Subcutaneous abdominal adipose tissue (tissue), 5 donors: ENCODE data around the gene SNAI1.
"Not testable (repeated sequence)": the region's sequence is repeated elsewhere in the genome, so short reads cannot be mapped to it uniquely, and the experiment has no call there.

Experiments used
- H3K27ac ChIP-seq: one replicate; pipeline ENCODE4 v1.7.0; 2013; ENCODE audit warnings: low read depth, mild to moderate bottlenecking, inconsistent platforms, low read length, moderate library complexity
- H3K27me3 ChIP-seq, 5 donors: one replicate each; pipeline ENCODE4 v1.7.0; 2013; ENCODE audit warnings: low read length in 5 of 5, inconsistent platforms in 1 of 5; ENCODE audit not compliant: control insufficient read depth in 5 of 5, insufficient read depth in 4 of 5
- H3K36me3 ChIP-seq, 5 donors: one replicate each; pipeline ENCODE4 v1.7.0; 2013; ENCODE audit warnings: low read length in 5 of 5; ENCODE audit not compliant: control insufficient read depth in 5 of 5, insufficient read depth in 5 of 5
- H3K4me1 ChIP-seq, 5 donors: one replicate each; pipeline ENCODE4 v1.7.0; 2013; ENCODE audit warnings: low read length in 5 of 5, mild to moderate bottlenecking in 3 of 5, moderate library complexity in 1 of 5; ENCODE audit not compliant: control insufficient read depth in 5 of 5, insufficient read depth in 5 of 5
- H3K4me3 ChIP-seq, 5 donors: one replicate each; pipeline ENCODE4 v1.7.0; 2013; ENCODE audit warnings: low read length in 5 of 5, low read depth in 1 of 5
- H3K9ac ChIP-seq, 5 donors: one replicate each; pipeline ENCODE4 v1.7.0; 2013; ENCODE audit warnings: low read length in 5 of 5, mild to moderate bottlenecking in 4 of 5, moderate library complexity in 3 of 5
- H3K9me3 ChIP-seq, 5 donors: one replicate each; pipeline ENCODE4 v1.7.0; 2013; ENCODE audit warnings: low read length in 5 of 5; ENCODE audit not compliant: control insufficient read depth in 5 of 5
- donor health status: healthy.
- donor health status: healthy.
- donor health status: healthy.
- donor health status: healthy.
- donor health status: healthy.

Gene SNAI1

GRCh38 chr20:49945306-49945700 lies 37.5 kb upstream of the SNAI1 start:
- Histone ChIP-seq H3K9me3 (no peaks in the 10 kb centered on the region), H3K9ac (no peak overlapping the region), H3K36me3 (peaks cover 21 to 77% (median 60%) of the 10 kb centered on the region in 5 donors), H3K27ac (no peak overlapping the region), H3K27me3 (no peaks in the 10 kb centered on the region), H3K4me3 (no peak overlapping the region), H3K4me1 (peaks cover 0 to 9% (median 0%) of the 10 kb centered on the region in 5 donors)

GRCh38 chr20:49945701-49946477 lies 36.9 kb upstream of the SNAI1 start:
- peaks cover 0 to 8% (median 0%) of the 10 kb centered on the region in 5 donors for H3K4me1 ChIP-seq
- H3K9me3 ChIP-seq = no peaks in the 10 kb centered on the region
- H3K4me3 ChIP-seq = no peak overlapping the region
- peaks cover 23 to 81% (median 66%) of the 10 kb centered on the region in 5 donors for H3K36me3 ChIP-seq
- no peaks in the 10 kb centered on the region for H3K27me3 ChIP-seq
- no peak overlapping the region for H3K9ac ChIP-seq
- H3K27ac ChIP-seq = no peak overlapping the region

- Histone ChIP-seq H3K4me3 (no peak overlapping the region), H3K9ac (no peak overlapping the region), H3K4me1 (peaks cover 0 to 3% (median 0%) of the 10 kb centered on the region in 5 donors), H3K27ac (no peak overlapping the region), H3K27me3 (no peaks in the 10 kb centered on the region), H3K36me3 (peaks cover 31 to 82% (median 72%) of the 10 kb centered on the region in 5 donors), H3K9me3 (no peaks in the 10 kb centered on the region)
Observed at GRCh38 chr20:49948178-49948577, 34.6 kb upstream of the SNAI1 start.

- no peak overlapping the region for H3K27ac ChIP-seq
- no peaks in the 10 kb centered on the region for H3K27me3 ChIP-seq
- H3K36me3 ChIP-seq = peaks cover 36 to 88% (median 78%) of the 10 kb centered on the region in 5 donors
Observed at GRCh38 chr20:49948809-49949507, 33.8 kb upstream of the SNAI1 start.

GRCh38 chr20:49951151-49951550 lies 31.6 kb upstream of the SNAI1 start:
- Histone ChIP-seq H3K36me3 (peaks cover 30 to 91% (median 80%) of the 10 kb centered on the region in 5 donors), H3K4me3 (no peak overlapping the region), H3K4me1 (no peaks in the 10 kb centered on the region), H3K9ac (no peak overlapping the region), H3K9me3 (no peaks in the 10 kb centered on the region), H3K27me3 (no peaks in the 10 kb centered on the region), H3K27ac (no peak overlapping the region)

More at GRCh38 chr20:49948809-49949507, 33.8 kb upstream of the SNAI1 start:
- Histone ChIP-seq H3K4me3 (no peak overlapping the region), H3K4me1 (peaks cover 0 to 3% (median 0%) of the 10 kb centered on the region in 5 donors), H3K9me3 (no peaks in the 10 kb centered on the region), H3K9ac (no peak overlapping the region)

GRCh38 chr20:49955167-49955566 lies 27.6 kb upstream of the SNAI1 start:
- Histone ChIP-seq H3K9me3 (no peaks in the 10 kb centered on the region), H3K9ac (no peak overlapping the region), H3K27ac (no peak overlapping the region), H3K27me3 (no peaks in the 10 kb centered on the region), H3K4me1 (no peaks in the 10 kb centered on the region), H3K36me3 (peaks cover 22 to 84% (median 67%) of the 10 kb centered on the region in 5 donors), H3K4me3 (no peak overlapping the region)

- H3K36me3 ChIP-seq = peaks cover 20 to 77% (median 60%) of the 10 kb centered on the region in 5 donors
- not testable (repeated sequence) for H3K9me3 ChIP-seq, H3K27me3 ChIP-seq, H3K27ac ChIP-seq, H3K4me1 ChIP-seq, H3K9ac ChIP-seq, H3K4me3 ChIP-seq
Observed at GRCh38 chr20:49955830-49956396, 26.9 kb upstream of the SNAI1 start.

GRCh38 chr20:49956689-49957088 lies 26.1 kb upstream of the SNAI1 start:
- Histone ChIP-seq H3K9ac (no peak overlapping the region), H3K27ac (no peak overlapping the region), H3K4me1 (no peaks in the 10 kb centered on the region), H3K4me3 (no peak overlapping the region), H3K9me3 (no peaks in the 10 kb centered on the region), H3K36me3 (peaks cover 15 to 70% (median 54%) of the 10 kb centered on the region in 5 donors), H3K27me3 (no peaks in the 10 kb centered on the region)

- H3K27me3 ChIP-seq, H3K9ac ChIP-seq, H3K4me1 ChIP-seq, H3K9me3 ChIP-seq, H3K4me3 ChIP-seq, H3K27ac ChIP-seq: not testable (repeated sequence)
- H3K36me3 ChIP-seq = peaks cover 15 to 64% (median 48%) of the 10 kb centered on the region in 5 donors
Observed at GRCh38 chr20:49957089-49957938, 25.5 kb upstream of the SNAI1 start.
